Measurements from ENCODE around the gene LRMDA. TPM values are rescaled to one million over a fixed set of nuclear protein-coding genes. Genes with fewer than 3 reads are reported as not detected.

LRMDA gene
- total RNA-seq, 2 donors from 2014 or later, result 12.2 to 25.4 TPM

DNA sequence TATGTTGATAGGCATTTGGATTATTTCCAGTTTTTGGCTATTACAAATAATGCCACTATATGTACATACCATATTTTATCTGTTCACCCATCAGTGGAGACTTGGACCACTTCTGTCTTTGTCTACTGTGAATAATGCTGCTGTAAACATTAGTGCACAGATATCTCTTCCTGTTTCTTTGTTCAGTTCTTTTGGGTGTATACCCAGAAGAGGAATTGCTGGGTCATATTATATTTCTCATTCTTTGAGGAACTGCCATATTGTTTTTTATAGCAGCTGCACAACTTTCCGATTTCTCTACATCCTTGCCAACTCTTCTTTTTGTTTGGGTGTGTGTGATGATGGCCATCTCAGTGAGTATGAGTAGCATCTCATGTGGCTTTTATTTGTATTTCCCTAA lies 218.0 kb downstream of the LRMDA start:
- 57 to 91% methylated on average over 1 of the region's 1 CpG for WGBS, 2 donors
- TF ChIP-seq CTCF (IDR thresholded peaks at IDR 0.05) (no peak), POLR2A (IDR thresholded peaks at IDR 0.05) (no peak)
- Histone ChIP-seq H3K27me3 (no peaks in the 10 kb centered on the region), H3K4me1 (no peaks in the 10 kb centered on the region), H3K36me3 (replicated peaks in 1 of 2; ENCODE audit: insufficient read depth in 1 of 2, low read depth in 2 of 2) (no peaks in the 10 kb centered on the region), H3K9me3 (no peaks in the 10 kb centered on the region), H3K4me3 (no peak overlapping the region), H3K27ac (no peak overlapping the region)
- no peak for DNase-seq
- ATAC-seq, result no peak
- intact Hi-C loops (cut with DNase I), result no loop called here

GRCh38 chr10:75650648-75651047 lies 219.2 kb downstream of the LRMDA start:
- no peak for ATAC-seq
- WGBS, 2 donors, result 60 to 73% methylated on average over 4 of the region's 4 CpGs
- Histone ChIP-seq H3K4me1 (peaks cover 6% of the 10 kb centered on the region), H3K36me3 (replicated peaks in 1 of 2; ENCODE audit: insufficient read depth in 1 of 2, low read depth in 2 of 2) (no peaks in the 10 kb centered on the region), H3K9me3 (no peaks in the 10 kb centered on the region), H3K4me3 (no peak overlapping the region), H3K27ac (no peak overlapping the region), H3K27me3 (no peaks in the 10 kb centered on the region)
- no peak for DNase-seq
- intact Hi-C loops (cut with DNase I), result no loop called here
- no peak for TF ChIP-seq POLR2A (IDR thresholded peaks at IDR 0.05)
- no peak for TF ChIP-seq CTCF (IDR thresholded peaks at IDR 0.05)

DNA sequence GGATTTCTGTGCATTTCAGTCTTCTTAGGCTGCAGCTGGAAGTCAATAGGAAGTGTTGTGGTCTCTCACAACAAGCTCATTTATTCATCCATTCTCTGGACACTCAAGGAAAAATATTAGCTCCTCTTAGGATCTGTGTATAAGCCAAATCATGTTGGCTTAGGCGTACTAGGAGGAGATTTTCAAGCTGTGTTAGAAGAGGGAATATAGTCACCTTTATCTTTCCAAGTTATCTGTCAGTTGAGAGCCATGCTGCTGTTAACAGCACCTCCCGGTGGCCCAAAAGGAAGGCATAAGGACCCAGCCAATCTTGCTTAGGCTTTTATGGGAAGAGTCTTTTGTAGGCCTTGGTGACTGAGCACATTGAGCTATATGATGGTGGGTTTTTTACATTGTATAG lies 220.0 kb downstream of the LRMDA start:
- Histone ChIP-seq H3K36me3 (replicated peaks in 1 of 2; ENCODE audit: insufficient read depth in 1 of 2, low read depth in 2 of 2) (no peaks in the 10 kb centered on the region), H3K9me3 (no peaks in the 10 kb centered on the region), H3K27ac (no peak overlapping the region), H3K4me3 (no peak overlapping the region), H3K27me3 (no peaks in the 10 kb centered on the region), H3K4me1 (peaks cover 14% of the 10 kb centered on the region)
- ATAC-seq, result no peak
- 89 to 90% methylated on average over 2 of the region's 2 CpGs for WGBS, 2 donors
- DNase-seq, result peak in 1 of 4 donors; percentile 36
- intact Hi-C loops (cut with DNase I), result no loop called here
- TF ChIP-seq CTCF (IDR thresholded peaks at IDR 0.05), result peak in 4 of 7 experiments; percentile 20 to 40 (median 24)
- TF ChIP-seq POLR2A (IDR thresholded peaks at IDR 0.05), result no peak

- H3K4me1 ChIP-seq, result peaks cover 15% of the 10 kb centered on the region
- no peak for TF ChIP-seq CTCF (IDR thresholded peaks at IDR 0.05)
- no peak for TF ChIP-seq POLR2A (IDR thresholded peaks at IDR 0.05)
- ATAC-seq, result no peak
- no peaks in the 10 kb centered on the region for H3K27me3 ChIP-seq
- DNase-seq, result no peak
- H3K4me3 ChIP-seq, result no peak overlapping the region
- no peak overlapping the region for H3K27ac ChIP-seq
- H3K9me3 ChIP-seq, result no peaks in the 10 kb centered on the region
- 89 to 90% methylated on average over 5 of the region's 5 CpGs for WGBS, 2 donors
- intact Hi-C loops (cut with DNase I), result no loop called here
- H3K36me3 ChIP-seq (replicated peaks in 1 of 2; ENCODE audit: insufficient read depth in 1 of 2, low read depth in 2 of 2), result no peaks in the 10 kb centered on the region
Observed at GRCh38 chr10:75652146-75652740, 220.8 kb downstream of the LRMDA start.

- Histone ChIP-seq H3K27ac (no peak overlapping the region), H3K9me3 (no peaks in the 10 kb centered on the region), H3K4me3 (no peak overlapping the region), H3K4me1 (peaks cover 15% of the 10 kb centered on the region), H3K27me3 (no peaks in the 10 kb centered on the region), H3K36me3 (replicated peaks in 1 of 2; ENCODE audit: insufficient read depth in 1 of 2, low read depth in 2 of 2) (no peaks in the 10 kb centered on the region)
- no peak for ATAC-seq
- intact Hi-C loops (cut with DNase I), result no loop called here
- 84 to 88% methylated on average over 8 of the region's 8 CpGs for WGBS, 2 donors
- TF ChIP-seq CTCF (IDR thresholded peaks at IDR 0.05), result no peak
- no peak for TF ChIP-seq POLR2A (IDR thresholded peaks at IDR 0.05)
- DNase-seq, result no peak
Observed at GRCh38 chr10:75653761-75654160, 222.3 kb downstream of the LRMDA start.

Data from body of pancreas (tissue), 4 donors.